Naive thymus-derived CD4-positive, alpha-beta T cell (primary cell): ENCODE measurements around the gene POU6F2. TPM values are rescaled to one million over a fixed set of nuclear protein-coding genes. Genes with fewer than 3 reads are reported as not detected.
"Not testable (repeated sequence)": the region's sequence is repeated elsewhere in the genome, so short reads cannot be mapped to it uniquely, and the experiment has no call there.

Source experiments
- ATAC-seq: fragments of 150-1000 bp; cut with Tn5 transposase; 2 replicates; pipeline ENCODE4 v1.10.0; 2021; ENCODE audit warnings: mild to moderate bottlenecking, moderate library complexity
- CTCF ChIA-PET: fragments of 350-600 bp; sonication (Branson Sonifier 250); formaldehyde crosslinking; loops from one replicate; lab custom pipeline; 2021; ENCODE audit warnings: antibody characterized with exemption; lab: Charles Lee
- POLR2A ChIA-PET: fragments of 350-600 bp; sonication (Branson Sonifier 250); formaldehyde crosslinking; loops from one replicate; lab custom pipeline; 2021; ENCODE audit warnings: antibody characterized with exemption, inconsistent platforms; lab: Charles Lee
- DNase-seq, 9 donors: peaks; one replicate each; pipeline versions ENCODE4 v3.0.0 to v3.0.0-alpha.2; 2020 to 2022; ENCODE audit warnings: mixed read lengths in 1 of 9
- H3K27ac ChIP-seq: one replicate; pipeline ENCODE4 v1.7.0; 2013; ENCODE audit warnings: mild to moderate bottlenecking, low read depth, low read length, moderate library complexity
- H3K27me3 ChIP-seq, 2 donors: one replicate each; pipeline ENCODE4 v1.7.0; 2013; ENCODE audit warnings: low read length in 2 of 2, mild to moderate bottlenecking in 2 of 2, moderate library complexity in 2 of 2; ENCODE audit not compliant: control insufficient read depth in 2 of 2, insufficient read depth in 2 of 2
- H3K36me3 ChIP-seq, 3 experiments: 1 replicate in 2 of 3; 2 replicates in 1 of 3; pipeline ENCODE4 v1.7.0; 2013; ENCODE audit warnings: low read length in 3 of 3, mild to moderate bottlenecking in 3 of 3, moderate library complexity in 1 of 3; ENCODE audit not compliant: insufficient read depth in 3 of 3, control insufficient read depth in 2 of 3
- H3K4me1 ChIP-seq, 2 donors: one replicate each; pipeline ENCODE4 v1.7.0; 2013; ENCODE audit warnings: low read length in 2 of 2, mild to moderate bottlenecking in 2 of 2, moderate library complexity in 1 of 2; ENCODE audit not compliant: control insufficient read depth in 2 of 2, insufficient read depth in 2 of 2
- H3K4me3 ChIP-seq: 2 replicates; pipeline ENCODE4 v1.7.0; 2013; ENCODE audit warnings: mild to moderate bottlenecking, low read length
- H3K9me3 ChIP-seq, 3 experiments: 1 replicate in 2 of 3; 2 replicates in 1 of 3; pipeline ENCODE4 v1.7.0; 2013; ENCODE audit warnings: low read length in 3 of 3; ENCODE audit not compliant: control insufficient read depth in 2 of 3
- H3K27ac Mint-ChIP-seq, 9 donors: one replicate each; pipeline ENCODE4 v1.8.0; 2020 to 2022; ENCODE audit warnings: mixed read lengths in 9 of 9, mild to moderate bottlenecking in 8 of 9, moderate library complexity in 5 of 9, inconsistent platforms in 2 of 9
- H3K27me3 Mint-ChIP-seq, 5 donors: one replicate each; pipeline ENCODE4 v1.8.0; 2021 to 2022; ENCODE audit warnings: mixed read lengths in 5 of 5, mild to moderate bottlenecking in 1 of 5
- H3K36me3 Mint-ChIP-seq, 5 donors: one replicate each; pipeline ENCODE4 v1.8.0; 2020 to 2022; ENCODE audit warnings: mixed read lengths in 5 of 5, mild to moderate bottlenecking in 3 of 5, inconsistent platforms in 1 of 5
- H3K4me1 Mint-ChIP-seq, 7 donors: one replicate each; pipeline ENCODE4 v1.8.0; 2020 to 2022; ENCODE audit warnings: mixed read lengths in 7 of 7, mild to moderate bottlenecking in 3 of 7, inconsistent platforms in 1 of 7
- H3K4me3 Mint-ChIP-seq, 10 donors: one replicate each; pipeline ENCODE4 v1.8.0; 2020 to 2022; ENCODE audit warnings: mild to moderate bottlenecking in 10 of 10, mixed read lengths in 10 of 10, moderate library complexity in 6 of 10, inconsistent platforms in 2 of 10
- H3K9me3 Mint-ChIP-seq, 11 donors: one replicate each; pipeline ENCODE4 v1.8.0; 2020 to 2022; ENCODE audit warnings: mixed read lengths in 11 of 11, mild to moderate bottlenecking in 4 of 11, inconsistent platforms in 1 of 11, moderate library complexity in 1 of 11
- intact Hi-C, 2 donors: fragments of 100-400 bp; cut with micrococcal nuclease; formaldehyde crosslinking; loops; one replicate each; pipeline ENCODE4 v1.15.1; 2023
- polyA plus RNA-seq, 2 donors: library from polyadenylated mRNA; unstranded; fragments of 300-500 nt; fragmentation: Illumina TruSeq; gene quantifications; one replicate each; pipeline ENCODE4 v1.2.3, GENCODE V29; 2021
- total RNA-seq, 6 experiments: library from RNA in 5 of 6; stranded (reverse) in 5 of 6; gene quantifications; 1 replicate in 5 of 6; 2 replicates in 1 of 6; pipeline ENCODE4 v1.2.3 and lab custom pipeline; 2021 to 2026

The POU6F2 gene
- total and polyA plus RNA-seq, 7 experiments from 2014 or later, result 0.24 TPM; not detected in 6

GRCh38 chr7:38936641-38937040, 41.1 kb upstream of the POU6F2 start:
- POLR2A ChIA-PET, result no interaction called here
- H3K27ac ChIP-seq, result no peak overlapping the region
- DNase-seq (no peak), ATAC-seq (no peak)
- H3K4me1 ChIP-seq, result no peaks in the 10 kb centered on the region
- Mint-ChIP-seq H3K4me1 (peaks cover 0 to 5% (median 0%) of the 10 kb centered on the region in 7 donors), H3K36me3 (no peaks in the 10 kb centered on the region), H3K4me3 (no peak overlapping the region), H3K9me3 (peaks cover 0 to 2% (median 0%) of the 10 kb centered on the region in 11 donors), H3K27me3 (peaks cover 9 to 18% (median 12%) of the 10 kb centered on the region in 5 donors), H3K27ac (no peak overlapping the region)
- no peaks in the 10 kb centered on the region for H3K36me3 ChIP-seq
- H3K4me3 ChIP-seq, result no peak overlapping the region
- intact Hi-C loops, result no loop called here
- CTCF ChIA-PET, result no interaction called here
- no peaks in the 10 kb centered on the region for H3K27me3 ChIP-seq
- H3K9me3 ChIP-seq, result no peaks in the 10 kb centered on the region

- H3K36me3 Mint-ChIP-seq, result no peaks in the 10 kb centered on the region
- ATAC-seq, result no peak
- intact Hi-C loops, result no loop called here
- H3K4me1 Mint-ChIP-seq, result peaks cover 0 to 3% (median 0%) of the 10 kb centered on the region in 7 donors
- POLR2A ChIA-PET, result interaction anchor here (0.6 kb wide), 1 partner anchor 21 kb away, joined by 10 read pairs; no protein-coding TSS in a partner anchor
- Histone ChIP-seq H3K27me3 (no peaks in the 10 kb centered on the region), H3K4me3 (no peak overlapping the region), H3K27ac (no peak overlapping the region), H3K36me3 (no peaks in the 10 kb centered on the region), H3K9me3 (no peaks in the 10 kb centered on the region), H3K4me1 (no peaks in the 10 kb centered on the region)
- DNase-seq, result no peak
- H3K27me3 Mint-ChIP-seq, result peaks cover 5 to 22% (median 11%) of the 10 kb centered on the region in 5 donors
- no peak overlapping the region for H3K4me3 Mint-ChIP-seq
- no peak overlapping the region for H3K27ac Mint-ChIP-seq
- peaks cover 0 to 2% (median 0%) of the 10 kb centered on the region in 11 donors for H3K9me3 Mint-ChIP-seq
- CTCF ChIA-PET, result no interaction called here
Measured at GRCh38 chr7:38938001-38938485, 39.7 kb upstream of the POU6F2 start.

DNA sequence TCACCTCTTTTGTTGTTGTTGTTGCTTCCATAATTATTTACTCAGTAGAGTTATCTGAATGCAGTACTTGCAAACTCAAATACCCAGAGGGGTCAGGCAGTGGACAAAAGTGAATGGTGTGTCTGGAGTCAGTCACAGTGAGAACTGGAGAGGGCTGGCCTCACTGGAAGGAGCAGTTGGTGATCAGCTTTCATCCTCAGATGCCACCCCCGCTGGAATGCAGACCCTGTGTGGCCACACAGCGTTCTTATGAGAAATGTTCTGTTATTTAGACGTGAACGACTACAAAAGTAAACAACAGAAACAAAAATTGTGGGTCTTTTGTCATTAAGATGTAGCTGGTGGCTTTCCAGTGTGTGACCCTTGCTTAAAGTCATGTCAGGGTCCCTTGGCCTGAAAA, 39.1 kb upstream of the POU6F2 start:
- H3K36me3 ChIP-seq, result no peaks in the 10 kb centered on the region
- H3K4me1 ChIP-seq, result no peaks in the 10 kb centered on the region
- no peaks in the 10 kb centered on the region for H3K9me3 ChIP-seq
- no peaks in the 10 kb centered on the region for H3K36me3 Mint-ChIP-seq
- no peaks in the 10 kb centered on the region for H3K27me3 ChIP-seq
- H3K4me3 ChIP-seq, result no peak overlapping the region
- intact Hi-C loops, result no loop called here
- no peak overlapping the region for H3K4me3 Mint-ChIP-seq
- ATAC-seq, result no peak
- no peak overlapping the region for H3K27ac Mint-ChIP-seq
- peaks cover 0 to 3% (median 0%) of the 10 kb centered on the region in 7 donors for H3K4me1 Mint-ChIP-seq
- no peak for DNase-seq
- peaks cover 5 to 22% (median 11%) of the 10 kb centered on the region in 5 donors for H3K27me3 Mint-ChIP-seq
- ChIA-PET POLR2A (no interaction called here), CTCF (no interaction called here)
- H3K9me3 Mint-ChIP-seq, result peaks cover 0 to 2% (median 0%) of the 10 kb centered on the region in 11 donors
- no peak overlapping the region for H3K27ac ChIP-seq

- Mint-ChIP-seq H3K36me3 (no peaks in the 10 kb centered on the region), H3K9me3 (peaks cover 0 to 2% (median 0%) of the 10 kb centered on the region in 11 donors), H3K4me3 (no peak overlapping the region), H3K27me3 (peaks cover 5 to 28% (median 17%) of the 10 kb centered on the region in 5 donors), H3K27ac (no peak overlapping the region), H3K4me1 (peaks cover 0 to 3% (median 0%) of the 10 kb centered on the region in 7 donors)
- H3K27ac ChIP-seq, result no peak overlapping the region
- H3K4me3 ChIP-seq, result no peak overlapping the region
- no peaks in the 10 kb centered on the region for H3K36me3 ChIP-seq
- DNase-seq (no peak), ATAC-seq (no peak)
- CTCF ChIA-PET, result no interaction called here
- no peaks in the 10 kb centered on the region for H3K27me3 ChIP-seq
- H3K9me3 ChIP-seq, result no peaks in the 10 kb centered on the region
- intact Hi-C loops, result no loop called here
- POLR2A ChIA-PET, result interaction anchor here (0.7 kb wide), 1 partner anchor 1144 kb away, joined by 3 read pairs; no protein-coding TSS in a partner anchor
- H3K4me1 ChIP-seq, result no peaks in the 10 kb centered on the region
Measured at GRCh38 chr7:38940774-38941173, 36.9 kb upstream of the POU6F2 start.

DNA sequence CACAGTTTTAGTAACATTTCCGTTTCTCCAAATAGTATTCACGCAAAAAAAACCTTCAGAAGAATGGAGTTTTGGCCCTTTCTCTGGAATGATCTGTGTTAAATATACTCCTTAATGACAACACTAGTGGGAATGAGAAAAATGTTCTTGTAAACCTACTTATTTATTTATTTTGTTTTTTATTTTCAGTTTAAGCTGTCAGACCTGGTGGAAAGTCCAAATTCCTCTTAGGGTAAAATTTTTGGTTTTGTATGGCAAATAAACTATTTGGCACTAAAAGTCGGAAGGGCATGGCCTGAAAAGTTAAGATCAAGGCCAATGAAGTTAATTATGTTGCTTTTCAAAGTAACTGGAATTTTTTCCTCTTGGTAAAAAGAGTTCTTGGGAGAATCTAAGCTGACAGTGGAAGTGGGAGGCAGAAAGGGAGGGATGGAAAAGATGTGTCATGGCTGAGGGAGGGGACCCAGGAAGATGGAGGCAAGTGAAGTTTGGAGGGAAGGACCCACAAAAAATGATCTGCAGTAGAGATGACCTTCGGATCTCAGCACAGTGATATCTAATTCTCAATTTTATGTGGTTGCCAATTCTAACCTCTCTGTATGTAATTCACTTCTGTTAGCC, 35.2 kb upstream of the POU6F2 start:
- intact Hi-C loops, result no loop called here
- ChIA-PET CTCF (no interaction called here), POLR2A (no interaction called here)
- H3K36me3 Mint-ChIP-seq, result no peaks in the 10 kb centered on the region
- Histone ChIP-seq H3K36me3 (no peaks in the 10 kb centered on the region), H3K4me3 (no peak overlapping the region), H3K27ac (no peak overlapping the region), H3K4me1 (no peaks in the 10 kb centered on the region), H3K27me3 (no peaks in the 10 kb centered on the region), H3K9me3 (no peaks in the 10 kb centered on the region)
- peaks cover 4 to 24% (median 16%) of the 10 kb centered on the region in 5 donors for H3K27me3 Mint-ChIP-seq
- ATAC-seq (no peak), DNase-seq (no peak)
- no peak overlapping the region for H3K4me3 Mint-ChIP-seq
- no peak overlapping the region for H3K27ac Mint-ChIP-seq
- H3K9me3 Mint-ChIP-seq, result peaks cover 0 to 4% (median 0%) of the 10 kb centered on the region in 11 donors
- peaks cover 0 to 3% (median 0%) of the 10 kb centered on the region in 7 donors for H3K4me1 Mint-ChIP-seq

- ATAC-seq, POLR2A ChIA-PET, H3K27me3 ChIP-seq, H3K4me3 ChIP-seq, H3K9me3 ChIP-seq, H3K27ac Mint-ChIP-seq, H3K4me1 Mint-ChIP-seq, H3K4me3 Mint-ChIP-seq, H3K36me3 ChIP-seq, DNase-seq, H3K27ac ChIP-seq, H3K9me3 Mint-ChIP-seq, intact Hi-C loops, H3K4me1 ChIP-seq, H3K36me3 Mint-ChIP-seq, CTCF ChIA-PET: not testable (repeated sequence)
- peaks cover 6 to 30% (median 15%) of the 10 kb centered on the region in 5 donors for H3K27me3 Mint-ChIP-seq
Measured at GRCh38 chr7:38947541-38947940, 30.2 kb upstream of the POU6F2 start.

DNA sequence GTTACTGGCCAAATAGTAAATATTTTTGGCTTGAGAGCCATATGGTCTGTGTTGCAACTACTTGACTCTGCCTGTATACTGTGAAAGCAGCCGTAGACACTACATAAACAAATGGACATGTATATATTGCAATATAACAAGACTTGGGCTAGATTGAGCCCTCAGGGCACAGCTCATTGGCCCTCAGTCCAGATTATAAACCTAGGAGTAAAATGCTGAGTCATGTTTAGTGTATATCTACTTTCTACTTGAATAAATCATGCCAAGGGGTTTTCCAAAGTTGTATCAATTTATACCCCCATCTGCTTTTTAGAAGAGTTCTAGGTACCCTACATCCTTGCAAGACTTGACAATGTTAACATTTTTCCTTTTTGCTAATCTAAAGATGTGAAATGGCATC, 27.4 kb upstream of the POU6F2 start:
- no peak overlapping the region for H3K27ac Mint-ChIP-seq
- H3K9me3 Mint-ChIP-seq, result peaks cover 0 to 4% (median 0%) of the 10 kb centered on the region in 11 donors
- Histone ChIP-seq H3K9me3 (no peaks in the 10 kb centered on the region), H3K36me3 (no peaks in the 10 kb centered on the region), H3K4me3 (no peak overlapping the region), H3K4me1 (no peaks in the 10 kb centered on the region), H3K27ac (no peak overlapping the region), H3K27me3 (no peaks in the 10 kb centered on the region)
- H3K27me3 Mint-ChIP-seq, result peaks cover 10 to 33% (median 24%) of the 10 kb centered on the region in 5 donors
- POLR2A ChIA-PET, result no interaction called here
- no peaks in the 10 kb centered on the region for H3K4me1 Mint-ChIP-seq
- ATAC-seq, result no peak
- H3K4me3 Mint-ChIP-seq, result no peak overlapping the region
- intact Hi-C loops, result no loop called here
- no peak for DNase-seq
- CTCF ChIA-PET, result no interaction called here
- H3K36me3 Mint-ChIP-seq, result no peaks in the 10 kb centered on the region
